Subcutaneous abdominal adipose tissue (tissue), 5 donors: ENCODE data around the gene GRIN3B.

Source experiments
- H3K27ac ChIP-seq: one replicate; pipeline ENCODE4 v1.7.0; 2013; ENCODE audit warnings: low read depth, mild to moderate bottlenecking, inconsistent platforms, low read length, moderate library complexity
- H3K27me3 ChIP-seq, 5 donors: one replicate each; pipeline ENCODE4 v1.7.0; 2013; ENCODE audit warnings: low read length in 5 of 5, inconsistent platforms in 1 of 5; ENCODE audit not compliant: control insufficient read depth in 5 of 5, insufficient read depth in 4 of 5
- H3K36me3 ChIP-seq, 5 donors: one replicate each; pipeline ENCODE4 v1.7.0; 2013; ENCODE audit warnings: low read length in 5 of 5; ENCODE audit not compliant: control insufficient read depth in 5 of 5, insufficient read depth in 5 of 5
- H3K4me1 ChIP-seq, 5 donors: one replicate each; pipeline ENCODE4 v1.7.0; 2013; ENCODE audit warnings: low read length in 5 of 5, mild to moderate bottlenecking in 3 of 5, moderate library complexity in 1 of 5; ENCODE audit not compliant: control insufficient read depth in 5 of 5, insufficient read depth in 5 of 5
- H3K4me3 ChIP-seq, 5 donors: one replicate each; pipeline ENCODE4 v1.7.0; 2013; ENCODE audit warnings: low read length in 5 of 5, low read depth in 1 of 5
- H3K9ac ChIP-seq, 5 donors: one replicate each; pipeline ENCODE4 v1.7.0; 2013; ENCODE audit warnings: low read length in 5 of 5, mild to moderate bottlenecking in 4 of 5, moderate library complexity in 3 of 5
- H3K9me3 ChIP-seq, 5 donors: one replicate each; pipeline ENCODE4 v1.7.0; 2013; ENCODE audit warnings: low read length in 5 of 5; ENCODE audit not compliant: control insufficient read depth in 5 of 5
- donor health status: healthy.
- donor health status: healthy.
- donor health status: healthy.
- donor health status: healthy.
- donor health status: healthy.

Gene GRIN3B

GRCh38 chr19:1049106-1049505, 48.9 kb downstream of the GRIN3B start:
- Histone ChIP-seq H3K9me3 (no peaks in the 10 kb centered on the region), H3K4me1 (peaks cover 0 to 3% (median 0%) of the 10 kb centered on the region in 5 donors), H3K27me3 (no peaks in the 10 kb centered on the region), H3K27ac (no peak overlapping the region), H3K4me3 (no peak overlapping the region), H3K36me3 (peaks cover 0 to 16% (median 6%) of the 10 kb centered on the region in 5 donors), H3K9ac (no peak overlapping the region)

- Histone ChIP-seq H3K4me1 (peaks cover 0 to 3% (median 0%) of the 10 kb centered on the region in 5 donors), H3K9ac (no peak overlapping the region), H3K4me3 (no peak overlapping the region), H3K27me3 (no peaks in the 10 kb centered on the region), H3K36me3 (peaks cover 0 to 19% (median 9%) of the 10 kb centered on the region in 5 donors), H3K27ac (no peak overlapping the region), H3K9me3 (peaks cover 0 to 4% (median 0%) of the 10 kb centered on the region in 5 donors)
Measured at GRCh38 chr19:1049800-1050199, 49.6 kb downstream of the GRIN3B start.

- Histone ChIP-seq H3K4me1 (peaks cover 0 to 3% (median 0%) of the 10 kb centered on the region in 5 donors), H3K27ac (no peak overlapping the region), H3K27me3 (no peaks in the 10 kb centered on the region), H3K9ac (no peak overlapping the region), H3K9me3 (peaks cover 0 to 14% (median 6%) of the 10 kb centered on the region in 5 donors), H3K36me3 (peaks cover 0 to 29% (median 15%) of the 10 kb centered on the region in 5 donors), H3K4me3 (no peak overlapping the region)
Measured at GRCh38 chr19:1050989-1051788, 51.0 kb downstream of the GRIN3B start.

- Histone ChIP-seq H3K27ac (no peak overlapping the region), H3K4me1 (peaks cover 0 to 3% (median 0%) of the 10 kb centered on the region in 5 donors), H3K36me3 (peaks cover 0 to 33% (median 19%) of the 10 kb centered on the region in 5 donors), H3K9me3 (peaks cover 3 to 20% (median 12%) of the 10 kb centered on the region in 5 donors), H3K27me3 (no peaks in the 10 kb centered on the region), H3K9ac (no peak overlapping the region), H3K4me3 (no peak overlapping the region)
Measured at GRCh38 chr19:1051791-1052190, 51.6 kb downstream of the GRIN3B start.

- H3K9ac ChIP-seq = no peak overlapping the region
- H3K4me1 ChIP-seq = no peaks in the 10 kb centered on the region
- H3K27me3 ChIP-seq = no peaks in the 10 kb centered on the region
- peaks cover 7 to 27% (median 19%) of the 10 kb centered on the region in 5 donors for H3K9me3 ChIP-seq
- H3K4me3 ChIP-seq = no peak overlapping the region
- H3K27ac ChIP-seq = no peak overlapping the region
- peaks cover 0 to 35% (median 21%) of the 10 kb centered on the region in 5 donors for H3K36me3 ChIP-seq
Measured at GRCh38 chr19:1052349-1052975, 52.2 kb downstream of the GRIN3B start.

- no peak overlapping the region for H3K9ac ChIP-seq
- H3K4me1 ChIP-seq = no peaks in the 10 kb centered on the region
- H3K4me3 ChIP-seq = no peak overlapping the region
- H3K36me3 ChIP-seq = peaks cover 0 to 44% (median 24%) of the 10 kb centered on the region in 5 donors
- no peaks in the 10 kb centered on the region for H3K27me3 ChIP-seq
- H3K9me3 ChIP-seq = peaks cover 9 to 37% (median 29%) of the 10 kb centered on the region in 5 donors
- H3K27ac ChIP-seq = no peak overlapping the region
Measured at GRCh38 chr19:1053176-1054101, 53.2 kb downstream of the GRIN3B start.

- Histone ChIP-seq H3K27me3 (no peaks in the 10 kb centered on the region), H3K27ac (no peak overlapping the region), H3K9ac (no peak overlapping the region), H3K36me3 (peaks cover 0 to 49% (median 27%) of the 10 kb centered on the region in 5 donors), H3K9me3 (peaks cover 11 to 43% (median 35%) of the 10 kb centered on the region in 5 donors), H3K4me1 (no peaks in the 10 kb centered on the region), H3K4me3 (no peak overlapping the region)
Measured at GRCh38 chr19:1054102-1055027, 54.1 kb downstream of the GRIN3B start.

- no peak overlapping the region for H3K27ac ChIP-seq
- no peak overlapping the region for H3K9ac ChIP-seq
- peaks cover 0 to 49% (median 30%) of the 10 kb centered on the region in 5 donors for H3K36me3 ChIP-seq
- no peaks in the 10 kb centered on the region for H3K4me1 ChIP-seq
- H3K27me3 ChIP-seq = no peaks in the 10 kb centered on the region
- no peak overlapping the region for H3K4me3 ChIP-seq
- H3K9me3 ChIP-seq = peaks cover 11 to 47% (median 39%) of the 10 kb centered on the region in 5 donors
Measured at GRCh38 chr19:1055028-1055425, 54.8 kb downstream of the GRIN3B start.
